DOHH2 (cell line): ENCODE data around the gene JMJD6.
"Not testable (repeated sequence)": the region's sequence is repeated elsewhere in the genome, so short reads cannot be mapped to it uniquely, and the experiment has no call there.

Experiments
- EZH2phosphoT487 ChIP-seq: fragments of 200-600 bp; sonication (generic); IDR thresholded peaks from 2 replicates; pipeline ENCODE4 v1.6.1; 2017; ENCODE audit warnings: borderline replicate concordance, mild to moderate bottlenecking, antibody characterized with exemption, low read length, moderate library complexity, mixed read lengths
- TF ChIP-seq, protein P1 (sequence below): fragments of 200-600 bp; sonication (generic); IDR thresholded peaks from one replicate; pipeline ENCODE4 v1.5.1; 2014; ENCODE audit warnings: antibody characterized with exemption, mild to moderate bottlenecking, low read depth, low read length; ENCODE audit not compliant: poor library complexity, severe bottlenecking

DNA sequence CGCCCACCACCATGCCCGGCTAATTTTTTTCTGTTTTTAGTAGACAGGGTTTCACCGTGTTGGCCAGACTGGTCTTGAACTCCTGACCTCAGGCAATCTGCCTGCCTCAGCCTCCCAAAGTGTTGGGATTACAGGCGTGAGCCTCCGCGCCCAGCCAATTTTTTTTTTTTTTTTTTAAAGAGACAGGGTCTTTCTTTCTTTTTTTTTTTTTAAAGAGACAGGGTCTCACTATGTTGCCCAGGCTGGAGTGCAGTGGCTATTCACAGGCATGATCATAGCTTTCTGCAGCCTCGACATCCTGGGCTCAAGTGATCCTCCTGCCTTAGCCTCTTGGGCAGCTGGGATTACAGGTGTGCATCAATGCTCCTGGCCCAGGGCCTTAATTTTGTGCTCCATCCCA is 14.1 kb downstream of the JMJD6 start:
- TF ChIP-seq, protein P1, sequence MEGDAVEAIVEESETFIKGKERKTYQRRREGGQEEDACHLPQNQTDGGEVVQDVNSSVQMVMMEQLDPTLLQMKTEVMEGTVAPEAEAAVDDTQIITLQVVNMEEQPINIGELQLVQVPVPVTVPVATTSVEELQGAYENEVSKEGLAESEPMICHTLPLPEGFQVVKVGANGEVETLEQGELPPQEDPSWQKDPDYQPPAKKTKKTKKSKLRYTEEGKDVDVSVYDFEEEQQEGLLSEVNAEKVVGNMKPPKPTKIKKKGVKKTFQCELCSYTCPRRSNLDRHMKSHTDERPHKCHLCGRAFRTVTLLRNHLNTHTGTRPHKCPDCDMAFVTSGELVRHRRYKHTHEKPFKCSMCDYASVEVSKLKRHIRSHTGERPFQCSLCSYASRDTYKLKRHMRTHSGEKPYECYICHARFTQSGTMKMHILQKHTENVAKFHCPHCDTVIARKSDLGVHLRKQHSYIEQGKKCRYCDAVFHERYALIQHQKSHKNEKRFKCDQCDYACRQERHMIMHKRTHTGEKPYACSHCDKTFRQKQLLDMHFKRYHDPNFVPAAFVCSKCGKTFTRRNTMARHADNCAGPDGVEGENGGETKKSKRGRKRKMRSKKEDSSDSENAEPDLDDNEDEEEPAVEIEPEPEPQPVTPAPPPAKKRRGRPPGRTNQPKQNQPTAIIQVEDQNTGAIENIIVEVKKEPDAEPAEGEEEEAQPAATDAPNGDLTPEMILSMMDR: not testable (repeated sequence)
- not testable (repeated sequence) for TF ChIP-seq EZH2phosphoT487
